ENCODE data around the gene LCMT1. TPM values are rescaled to one million over a fixed set of nuclear protein-coding genes. Genes with fewer than 3 reads are reported as not detected.

The LCMT1 gene
- polyA plus RNA-seq, 2 of the 4 experiments (the other 2 are of a cell fraction): 36.4 to 47.6 TPM

DNA sequence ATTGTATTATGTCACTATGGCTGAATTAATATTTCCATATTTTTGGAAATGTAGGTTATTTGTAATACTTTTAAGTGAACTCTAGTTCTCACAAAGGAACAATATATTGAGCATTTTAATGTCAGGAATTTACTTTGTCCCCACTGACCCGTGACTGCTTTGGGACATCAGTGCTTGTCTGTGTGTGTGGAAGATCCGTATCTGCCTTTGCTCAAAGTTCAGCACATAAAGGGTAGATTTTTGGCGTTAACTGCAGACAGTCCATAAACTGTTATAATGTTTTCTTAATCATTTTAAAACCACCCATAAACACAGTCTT, 65.9 kb downstream of the LCMT1 start:
- Histone ChIP-seq H3K4me3 (no peak overlapping the region), H3K4me1 (no peaks in the 10 kb centered on the region), H3K27ac (no peak overlapping the region), H3K4me2 (no peak overlapping the region), H3K9me3 (no peaks in the 10 kb centered on the region)
- FAIRE-seq (no peak), DNase-seq (ENCODE audit: low read depth in 1 of 2, low spot score in 1 of 2) (no peak), ATAC-seq (no peak)
- ChIA-PET CTCF (interaction anchor here (1.1 to 1.5 kb wide), 2 partner anchors 16 to 64 kb away, joined by 3 to 4 read pairs; no protein-coding TSS in a partner anchor), POLR2A (no interaction called here)
- no peak for TF ChIP-seq CBX8 (IDR thresholded peaks at IDR 0.05)
- no peak for TF ChIP-seq TP53 (CRISPR knock-in tag; IDR thresholded peaks at IDR 0.05)
- no peak for TF ChIP-seq MAFK (IDR thresholded peaks at IDR 0.05; ENCODE audit: partially characterized antibody)
- TF ChIP-seq, protein P1, sequence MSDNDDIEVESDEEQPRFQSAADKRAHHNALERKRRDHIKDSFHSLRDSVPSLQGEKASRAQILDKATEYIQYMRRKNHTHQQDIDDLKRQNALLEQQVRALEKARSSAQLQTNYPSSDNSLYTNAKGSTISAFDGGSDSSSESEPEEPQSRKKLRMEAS (IDR thresholded peaks at IDR 0.05): no peak
- TF ChIP-seq ZNF302 (CRISPR knock-in tag; IDR thresholded peaks at IDR 0.05): no peak
- TF ChIP-seq FOSB (CRISPR knock-in tag; IDR thresholded peaks at IDR 0.05): no peak
- TF ChIP-seq CBX2 (IDR thresholded peaks at IDR 0.05; ENCODE audit: borderline replicate concordance, low read depth): no peak
- no peak for TF ChIP-seq PHF8 (IDR thresholded peaks at IDR 0.05; ENCODE audit: borderline replicate concordance, low read depth)
- TF ChIP-seq KDM1A (IDR thresholded peaks at IDR 0.05; ENCODE audit: low read depth): no peak
- TF ChIP-seq, protein P2, sequence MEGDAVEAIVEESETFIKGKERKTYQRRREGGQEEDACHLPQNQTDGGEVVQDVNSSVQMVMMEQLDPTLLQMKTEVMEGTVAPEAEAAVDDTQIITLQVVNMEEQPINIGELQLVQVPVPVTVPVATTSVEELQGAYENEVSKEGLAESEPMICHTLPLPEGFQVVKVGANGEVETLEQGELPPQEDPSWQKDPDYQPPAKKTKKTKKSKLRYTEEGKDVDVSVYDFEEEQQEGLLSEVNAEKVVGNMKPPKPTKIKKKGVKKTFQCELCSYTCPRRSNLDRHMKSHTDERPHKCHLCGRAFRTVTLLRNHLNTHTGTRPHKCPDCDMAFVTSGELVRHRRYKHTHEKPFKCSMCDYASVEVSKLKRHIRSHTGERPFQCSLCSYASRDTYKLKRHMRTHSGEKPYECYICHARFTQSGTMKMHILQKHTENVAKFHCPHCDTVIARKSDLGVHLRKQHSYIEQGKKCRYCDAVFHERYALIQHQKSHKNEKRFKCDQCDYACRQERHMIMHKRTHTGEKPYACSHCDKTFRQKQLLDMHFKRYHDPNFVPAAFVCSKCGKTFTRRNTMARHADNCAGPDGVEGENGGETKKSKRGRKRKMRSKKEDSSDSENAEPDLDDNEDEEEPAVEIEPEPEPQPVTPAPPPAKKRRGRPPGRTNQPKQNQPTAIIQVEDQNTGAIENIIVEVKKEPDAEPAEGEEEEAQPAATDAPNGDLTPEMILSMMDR (IDR thresholded peaks at IDR 0.05): no peak
- no peak for TF ChIP-seq FOXS1 (CRISPR knock-in tag; IDR thresholded peaks at IDR 0.05)
- TF ChIP-seq, protein P3, sequence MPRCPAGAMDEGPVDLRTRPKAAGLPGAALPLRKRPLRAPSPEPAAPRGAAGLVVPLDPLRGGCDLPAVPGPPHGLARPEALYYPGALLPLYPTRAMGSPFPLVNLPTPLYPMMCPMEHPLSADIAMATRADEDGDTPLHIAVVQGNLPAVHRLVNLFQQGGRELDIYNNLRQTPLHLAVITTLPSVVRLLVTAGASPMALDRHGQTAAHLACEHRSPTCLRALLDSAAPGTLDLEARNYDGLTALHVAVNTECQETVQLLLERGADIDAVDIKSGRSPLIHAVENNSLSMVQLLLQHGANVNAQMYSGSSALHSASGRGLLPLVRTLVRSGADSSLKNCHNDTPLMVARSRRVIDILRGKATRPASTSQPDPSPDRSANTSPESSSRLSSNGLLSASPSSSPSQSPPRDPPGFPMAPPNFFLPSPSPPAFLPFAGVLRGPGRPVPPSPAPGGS (IDR thresholded peaks at IDR 0.05): no peak
- no peak for TF ChIP-seq CHD4 (IDR thresholded peaks at IDR 0.05; ENCODE audit: borderline replicate concordance)
- no peak for TF ChIP-seq MYC (IDR thresholded peaks at IDR 0.05; ENCODE audit: borderline replicate concordance, low read length)
- TF ChIP-seq, protein P4, sequence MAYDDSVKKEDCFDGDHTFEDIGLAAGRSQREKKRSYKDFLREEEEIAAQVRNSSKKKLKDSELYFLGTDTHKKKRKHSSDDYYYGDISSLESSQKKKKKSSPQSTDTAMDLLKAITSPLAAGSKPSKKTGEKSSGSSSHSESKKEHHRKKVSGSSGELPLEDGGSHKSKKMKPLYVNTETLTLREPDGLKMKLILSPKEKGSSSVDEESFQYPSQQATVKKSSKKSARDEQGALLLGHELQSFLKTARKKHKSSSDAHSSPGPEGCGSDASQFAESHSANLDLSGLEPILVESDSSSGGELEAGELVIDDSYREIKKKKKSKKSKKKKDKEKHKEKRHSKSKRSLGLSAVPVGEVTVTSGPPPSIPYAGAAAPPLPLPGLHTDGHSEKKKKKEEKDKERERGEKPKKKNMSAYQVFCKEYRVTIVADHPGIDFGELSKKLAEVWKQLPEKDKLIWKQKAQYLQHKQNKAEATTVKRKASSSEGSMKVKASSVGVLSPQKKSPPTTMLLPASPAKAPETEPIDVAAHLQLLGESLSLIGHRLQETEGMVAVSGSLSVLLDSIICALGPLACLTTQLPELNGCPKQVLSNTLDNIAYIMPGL (CRISPR knock-in tag; IDR thresholded peaks at IDR 0.05; ENCODE audit: borderline replicate concordance): no peak
- no peak for TF ChIP-seq HOXB13 (CRISPR knock-in tag; IDR thresholded peaks at IDR 0.05; ENCODE audit: low read depth)
- no peak for TF ChIP-seq SMC3 (IDR thresholded peaks at IDR 0.05)
- no peak for TF ChIP-seq EHF (CRISPR knock-in tag; IDR thresholded peaks at IDR 0.05)
- TF ChIP-seq RARB (CRISPR knock-in tag; IDR thresholded peaks at IDR 0.05): no peak
- TF ChIP-seq FOSL2 (IDR thresholded peaks at IDR 0.05): no peak
- no peak for TF ChIP-seq FOSL2 (CRISPR knock-in tag; IDR thresholded peaks at IDR 0.05)
- 72% methylated on average over 3 of the region's 3 CpGs for WGBS (ENCODE audit: missing lambda C conversion rate)

DNA sequence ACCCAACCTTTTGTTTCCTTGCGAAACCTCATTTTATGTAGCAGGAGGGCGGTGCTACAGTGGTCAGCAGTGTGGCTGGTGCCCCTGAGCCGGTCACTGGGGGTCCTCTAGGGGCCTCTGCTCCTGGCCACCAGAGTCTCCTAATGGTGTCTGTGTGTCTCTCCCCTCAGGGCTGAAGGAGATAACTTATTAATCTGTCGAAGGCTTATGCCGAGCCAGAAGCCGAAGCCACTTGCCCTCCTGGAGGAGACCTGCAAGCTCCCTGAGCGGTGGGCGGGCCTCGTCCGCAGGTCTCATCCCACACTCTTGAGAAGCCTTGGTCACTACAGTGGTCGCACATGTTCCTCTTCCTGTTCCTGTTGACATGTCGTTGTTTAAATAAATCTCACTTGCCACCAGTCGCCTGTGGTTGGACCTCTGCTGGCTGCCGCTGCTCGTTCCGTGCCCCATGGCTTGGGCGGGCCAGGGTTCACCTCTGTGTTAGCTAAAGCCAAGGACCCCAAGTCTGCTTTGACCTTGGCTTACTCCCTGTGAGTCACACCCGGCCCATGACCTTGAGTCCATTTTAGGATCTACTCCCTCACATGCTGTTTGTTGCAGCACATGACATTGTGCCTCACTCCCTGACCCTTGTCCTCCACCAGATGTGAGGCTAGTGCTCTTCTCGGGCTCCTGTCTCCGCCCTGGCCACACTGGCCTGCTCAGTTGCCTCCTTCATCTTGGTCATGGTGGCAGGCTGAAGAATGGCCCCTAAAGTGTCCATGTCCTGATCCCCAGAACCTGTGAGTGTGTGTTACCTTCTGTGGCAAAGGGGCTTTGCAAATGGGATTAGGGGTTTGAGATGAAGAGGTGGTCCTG, 66.5 kb downstream of the LCMT1 start:
- H3K27ac ChIP-seq: no peak overlapping the region
- H3K4me3 ChIP-seq: no peak overlapping the region
- CTCF ChIA-PET: interaction anchor here (1.5 kb wide), 1 partner anchor 65 kb away, joined by 3 read pairs; no protein-coding TSS in a partner anchor
- POLR2A ChIA-PET: no interaction called here
- ATAC-seq (no peak; a peak in 1 of 6 replicates), DNase-seq (ENCODE audit: low read depth in 1 of 2, low spot score in 1 of 2) (no peak), FAIRE-seq (no peak)
- H3K4me2 ChIP-seq: no peak overlapping the region
- no peaks in the 10 kb centered on the region for H3K4me1 ChIP-seq
- no peaks in the 10 kb centered on the region for H3K9me3 ChIP-seq
- no peak for TF ChIP-seq POLR2A (IDR thresholded peaks at IDR 0.05; ENCODE audit: low read length)
- TF ChIP-seq KDM5A (IDR thresholded peaks at IDR 0.05): no peak
- TF ChIP-seq BHLHE40 (IDR thresholded peaks at IDR 0.05; ENCODE audit: low read depth, low read length): no peak
- TF ChIP-seq GATA3 (IDR thresholded peaks at IDR 0.05; ENCODE audit: borderline replicate concordance): no peak
- no peak for TF ChIP-seq KDM1A (IDR thresholded peaks at IDR 0.05; ENCODE audit: low read depth)
- TF ChIP-seq RARB (CRISPR knock-in tag; IDR thresholded peaks at IDR 0.05): no peak
- no peak for TF ChIP-seq EHMT2 (IDR thresholded peaks at IDR 0.05; ENCODE audit: low read depth)
- TF ChIP-seq TP53 (CRISPR knock-in tag; IDR thresholded peaks at IDR 0.05): no peak
- TF ChIP-seq RAD21 (conservative IDR thresholded peaks at IDR 0.05 in 1 of 2, IDR thresholded peaks at IDR 0.05 in 1 of 2): no peak
- no peak for TF ChIP-seq HOXB5 (CRISPR knock-in tag; IDR thresholded peaks at IDR 0.05)
- no peak for TF ChIP-seq CEBPB (IDR thresholded peaks at IDR 0.05)
- no peak for TF ChIP-seq MAFK (IDR thresholded peaks at IDR 0.05; ENCODE audit: partially characterized antibody)
- no peak for TF ChIP-seq ZC3H11A (IDR thresholded peaks at IDR 0.05)
- no peak for TF ChIP-seq ESRRA (IDR thresholded peaks at IDR 0.05; ENCODE audit: borderline replicate concordance, low read length)
- no peak for TF ChIP-seq ZFP36 (IDR thresholded peaks at IDR 0.05; ENCODE audit: borderline replicate concordance, partially characterized antibody)
- TF ChIP-seq, protein P5, sequence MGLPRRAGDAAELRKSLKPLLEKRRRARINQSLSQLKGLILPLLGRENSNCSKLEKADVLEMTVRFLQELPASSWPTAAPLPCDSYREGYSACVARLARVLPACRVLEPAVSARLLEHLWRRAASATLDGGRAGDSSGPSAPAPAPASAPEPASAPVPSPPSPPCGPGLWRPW (IDR thresholded peaks at IDR 0.05): no peak
- 92% methylated on average over 20 of the region's 20 CpGs for WGBS (ENCODE audit: missing lambda C conversion rate)
